HG02610 (cell line): ENCODE data around the gene PGPEP1.

Source experiments
- ATAC-seq: cut with Tn5 transposase; IDR thresholded peaks from one replicate; pipeline ENCODE4 v1.9.1; 2021; ENCODE audit warnings: mild to moderate bottlenecking, moderate library complexity; ENCODE audit not compliant: unreplicated experiment

PGPEP1 gene

DNA sequence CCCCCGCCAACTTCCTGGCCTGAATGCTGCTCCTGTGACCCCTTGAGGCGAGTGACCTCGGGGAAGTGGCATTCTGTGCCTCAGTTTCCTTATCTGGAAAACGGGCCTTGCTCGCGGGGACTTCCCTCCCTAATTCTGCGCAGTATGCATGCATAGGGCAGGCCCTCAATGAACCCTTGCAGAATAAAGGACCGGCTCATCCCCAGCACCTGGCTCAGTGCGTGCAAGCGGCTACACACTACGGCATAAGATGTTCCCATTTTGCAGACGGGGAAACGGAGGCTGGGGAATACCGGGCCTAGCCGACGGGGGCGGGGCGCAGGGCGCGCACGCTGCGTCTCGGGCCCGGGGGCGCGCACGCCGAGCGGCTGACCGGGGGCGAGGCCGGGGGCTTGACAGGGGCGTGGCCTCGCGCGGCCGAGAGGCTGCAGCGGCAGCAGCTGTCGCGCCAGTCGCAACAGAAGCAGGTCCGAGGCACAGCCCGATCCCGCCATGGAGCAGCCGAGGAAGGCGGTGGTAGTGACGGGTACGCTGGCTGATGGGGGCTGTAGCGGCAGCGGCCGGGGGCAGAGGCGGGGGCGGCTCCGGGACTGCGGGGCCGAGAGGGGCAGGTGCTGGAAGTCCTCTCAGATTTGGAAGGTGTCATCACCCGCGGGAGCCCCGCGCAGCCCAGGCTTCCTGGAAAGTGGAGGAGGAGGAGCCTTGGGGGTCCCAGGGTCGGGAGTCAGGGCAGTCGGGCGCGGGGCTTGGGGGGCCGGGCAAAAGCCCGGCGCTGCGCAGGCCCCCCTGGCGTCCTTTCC lies at the start of gene PGPEP1:
Gene PGPEP1 (plus strand): TSS at position 409 of the 800 bp plus-strand sequence. CDS start 84 bp downstream, at position 493.
- peak; percentile 43 for ATAC-seq

GRCh38 chr19:18291019-18291524 lies 49.3 kb upstream of the PGPEP1 start:
- no peak for ATAC-seq

DNA sequence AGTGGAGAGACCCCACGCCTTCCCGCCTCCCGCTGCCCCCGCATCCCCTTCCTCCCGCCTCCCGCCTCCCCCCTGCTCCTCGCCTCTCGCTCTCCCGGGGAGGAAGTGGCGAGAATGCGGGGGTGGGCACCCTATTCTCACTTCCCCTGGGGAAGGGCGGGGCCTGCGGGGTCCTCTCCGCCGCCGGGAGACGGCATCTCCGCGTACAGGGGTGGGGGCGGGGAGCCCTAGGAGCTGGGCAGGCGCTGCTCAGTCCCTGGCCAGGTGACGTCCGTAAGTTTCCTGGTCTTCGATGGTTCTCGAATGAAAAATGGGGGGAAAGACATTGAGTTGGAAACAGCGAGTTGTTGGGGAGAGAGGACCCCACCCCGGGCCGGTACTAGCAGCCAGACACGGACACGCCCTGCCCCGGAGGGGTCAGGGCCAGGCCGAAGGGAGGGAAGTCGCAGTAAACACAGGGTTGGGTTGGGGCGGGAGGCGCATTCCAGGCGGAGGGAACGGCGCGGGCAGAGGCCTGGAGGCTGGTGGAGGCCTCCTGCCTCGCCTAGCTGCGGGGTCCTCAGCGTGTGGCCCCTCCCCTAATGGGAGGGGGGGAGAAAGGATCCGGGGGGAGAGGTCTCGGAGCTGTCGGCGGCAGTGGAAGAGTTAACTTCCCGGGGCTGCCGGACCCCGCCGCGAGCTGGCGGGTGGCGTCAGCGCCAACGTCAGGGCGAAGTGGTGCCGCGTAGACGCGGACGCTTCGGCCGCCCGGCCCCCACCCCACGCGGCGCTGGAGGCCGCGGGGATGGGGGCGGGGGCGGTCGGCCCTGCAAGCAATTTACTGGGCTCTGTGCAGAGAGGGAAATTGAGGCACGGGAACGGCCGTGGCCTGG lies 48.6 kb upstream of the PGPEP1 start:
- peak; percentile 34 for ATAC-seq

GRCh38 chr19:18292462-18292809 lies 48.0 kb upstream of the PGPEP1 start:
- ATAC-seq = no peak

GRCh38 chr19:18292810-18293641 lies 47.4 kb upstream of the PGPEP1 start:
- no peak for ATAC-seq

DNA sequence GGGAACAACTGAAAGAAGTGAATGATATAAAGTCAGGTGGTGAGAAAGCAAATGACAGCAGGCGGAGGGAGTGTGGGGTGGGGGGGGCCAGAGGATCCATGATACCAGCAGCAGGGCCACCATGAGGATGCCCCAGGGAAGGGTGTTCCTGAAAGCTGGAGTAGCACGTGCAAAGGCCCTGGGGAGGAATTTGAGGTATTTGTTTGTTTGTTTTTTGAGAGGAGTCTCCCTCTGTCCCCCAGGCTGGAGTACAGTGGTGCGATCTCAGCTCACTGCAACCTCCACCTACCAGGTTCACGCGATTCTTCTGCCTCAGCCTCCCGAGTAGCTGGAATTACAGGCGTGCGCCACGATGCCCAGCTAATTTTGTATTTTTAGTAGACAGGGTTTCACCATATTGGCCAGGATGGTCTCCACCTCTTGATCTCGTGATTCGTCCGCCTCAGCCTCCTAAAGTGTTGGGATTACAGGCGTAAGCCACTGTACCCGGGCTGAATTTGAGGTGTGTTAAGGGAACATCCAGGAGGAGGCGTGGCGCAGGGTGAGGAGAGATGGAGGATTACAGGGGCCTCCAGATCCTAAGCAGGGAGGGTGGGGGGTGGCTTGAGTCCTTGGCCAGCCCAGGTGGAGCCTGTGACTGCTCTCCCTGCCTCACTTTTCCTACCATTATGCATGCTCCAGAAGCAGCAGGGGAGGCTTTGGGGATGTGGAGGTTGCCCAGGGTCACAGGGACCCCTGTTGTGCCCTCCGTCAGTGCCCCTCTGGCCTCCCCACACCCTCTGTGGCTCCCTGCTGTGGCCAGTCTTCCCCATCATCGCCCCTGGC lies 46.5 kb upstream of the PGPEP1 start:
- ATAC-seq = no peak

- no peak for ATAC-seq
Observed at GRCh38 chr19:18294467-18294864, 45.9 kb upstream of the PGPEP1 start.

- no peak for ATAC-seq
Observed at GRCh38 chr19:18295034-18295451, 45.4 kb upstream of the PGPEP1 start.

GRCh38 chr19:18297308-18297707 lies 43.1 kb upstream of the PGPEP1 start:
- ATAC-seq = no peak

GRCh38 chr19:18298601-18299000 lies 41.8 kb upstream of the PGPEP1 start:
- no peak for ATAC-seq

DNA sequence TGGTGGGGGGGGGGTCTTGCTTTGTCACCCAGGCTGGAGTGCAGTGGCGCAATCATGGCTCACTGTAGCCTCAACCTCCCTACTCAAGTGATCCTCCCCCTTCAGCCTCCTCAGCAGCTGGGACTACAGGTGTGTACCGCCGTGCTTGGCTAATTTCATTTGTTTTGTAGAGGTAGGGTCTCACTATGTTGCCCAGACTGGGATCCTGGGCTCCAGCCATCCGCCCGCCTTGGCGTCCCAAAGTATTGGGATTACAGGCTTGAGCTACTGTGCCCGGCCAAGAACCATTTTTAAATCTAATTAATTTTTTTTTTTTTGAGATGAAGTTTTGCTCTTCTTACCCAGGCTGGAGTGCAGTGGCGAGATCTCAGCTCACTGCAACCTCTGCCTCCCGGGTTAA lies 40.7 kb upstream of the PGPEP1 start:
- no peak for ATAC-seq

DNA sequence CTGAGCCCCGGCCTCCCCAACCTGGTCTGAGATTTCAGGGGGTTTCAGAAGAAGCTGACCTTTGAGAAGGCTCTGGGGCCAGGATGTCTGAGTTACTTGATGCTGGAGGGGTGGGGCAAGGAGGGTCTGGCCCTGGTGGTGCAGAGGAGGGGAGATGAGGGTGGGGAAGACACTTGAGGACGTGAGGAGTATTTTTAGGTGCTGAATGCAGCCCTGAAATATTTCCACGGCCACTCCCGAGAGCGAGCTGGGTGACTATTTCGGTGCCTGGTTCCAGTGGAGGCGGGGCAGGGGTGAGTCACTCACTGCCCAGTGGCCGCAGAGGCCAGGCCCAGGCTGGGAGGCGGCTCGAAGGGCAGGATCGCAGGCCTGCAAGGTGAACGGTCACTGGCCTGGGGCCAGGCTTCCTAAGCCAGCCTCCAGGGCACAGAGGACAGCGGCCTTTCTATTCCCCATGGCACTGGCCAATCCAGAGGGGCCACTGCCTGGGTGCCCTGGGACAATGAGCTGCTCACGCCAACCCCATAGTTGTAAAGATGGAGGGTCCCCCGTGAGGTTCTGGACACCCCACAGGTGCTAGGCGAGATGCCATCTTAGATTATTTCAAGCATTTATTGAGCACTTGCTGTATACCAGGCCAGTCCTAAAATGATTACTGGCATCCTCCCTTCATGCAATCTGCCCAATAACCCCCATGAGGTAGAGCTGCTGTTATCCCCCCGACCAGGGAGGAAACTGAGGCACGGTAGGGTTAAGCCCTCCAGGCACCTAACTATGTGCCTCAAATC lies 39.3 kb upstream of the PGPEP1 start:
- no peak for ATAC-seq

GRCh38 chr19:18301718-18302111 lies 38.7 kb upstream of the PGPEP1 start:
- no peak for ATAC-seq

- no peak for ATAC-seq
Observed at GRCh38 chr19:18304208-18304457, 36.3 kb upstream of the PGPEP1 start.

DNA sequence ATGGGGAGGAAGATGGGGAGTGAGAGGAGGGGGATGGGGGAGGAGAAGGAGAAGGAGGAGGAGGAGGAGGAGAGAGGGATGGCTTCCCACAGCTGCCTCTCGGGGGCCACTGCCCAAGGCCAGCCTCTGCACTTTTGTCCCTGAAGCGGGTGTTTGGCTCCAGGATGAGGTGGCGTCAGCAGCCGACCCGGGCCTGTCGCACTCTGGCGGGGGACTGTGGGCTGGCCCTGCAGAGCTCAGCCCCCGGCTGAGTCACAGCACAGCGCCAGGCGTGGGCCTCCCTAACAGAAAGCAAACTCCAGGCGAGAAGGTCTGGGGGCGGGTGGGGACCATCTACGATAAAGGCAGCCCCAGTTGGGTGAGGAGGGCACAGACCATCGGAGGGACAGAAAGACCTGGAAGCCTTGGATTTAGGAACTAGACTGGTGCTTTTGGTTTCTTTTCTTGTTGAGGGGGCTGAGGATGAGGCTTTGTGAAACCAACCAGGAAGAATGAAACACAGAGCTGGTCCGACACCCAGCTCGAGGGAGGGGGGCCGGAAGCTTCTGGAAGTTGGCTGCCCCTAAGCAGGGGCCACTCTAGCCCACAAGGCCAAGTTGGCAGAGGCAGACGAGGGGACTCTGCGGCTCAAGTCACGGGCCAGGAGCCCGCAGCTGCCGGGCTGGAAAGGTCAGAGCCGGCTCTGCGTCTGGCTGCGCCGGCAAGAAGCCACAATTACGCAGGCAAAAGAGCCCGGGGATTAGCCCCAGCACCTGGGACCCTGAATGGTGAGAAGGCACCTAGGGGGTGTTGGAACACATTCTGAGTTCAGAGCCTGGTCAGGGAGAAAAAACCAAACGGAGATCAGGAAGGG lies 35.7 kb upstream of the PGPEP1 start:
- ATAC-seq = peak; percentile 50

DNA sequence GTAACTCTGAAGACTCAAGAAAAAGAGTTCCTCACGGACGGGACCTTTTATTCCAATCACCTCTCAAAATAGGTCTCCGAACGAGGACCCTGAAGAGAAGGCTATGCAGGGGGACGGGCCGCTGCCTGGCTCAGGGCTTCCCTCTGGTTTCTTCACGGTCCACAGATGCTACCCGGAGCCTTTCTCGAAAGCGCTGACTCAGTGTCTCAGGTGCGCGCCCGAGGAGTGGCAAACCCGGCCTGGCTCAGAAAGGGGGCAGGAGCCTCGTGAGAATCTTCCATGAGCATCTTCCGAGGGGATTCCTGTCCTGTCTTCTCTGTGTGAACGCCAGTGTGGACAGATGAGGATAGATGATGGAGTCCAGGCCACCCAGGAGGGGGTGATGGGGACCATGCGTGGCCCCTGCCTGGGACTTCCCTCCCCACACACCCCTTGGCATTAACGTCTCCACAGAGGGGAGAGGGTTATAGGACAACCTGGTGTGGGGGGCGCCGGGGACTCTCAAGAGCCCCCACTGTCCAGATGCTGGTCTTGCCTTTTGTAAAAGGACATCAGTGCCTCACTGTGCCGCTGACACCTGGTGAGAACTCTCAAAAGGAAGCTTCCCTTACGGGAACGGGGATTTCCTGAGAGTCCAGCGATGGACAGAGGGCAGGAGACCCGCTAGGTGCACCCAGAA lies 34.0 kb upstream of the PGPEP1 start:
- ATAC-seq = no peak

DNA sequence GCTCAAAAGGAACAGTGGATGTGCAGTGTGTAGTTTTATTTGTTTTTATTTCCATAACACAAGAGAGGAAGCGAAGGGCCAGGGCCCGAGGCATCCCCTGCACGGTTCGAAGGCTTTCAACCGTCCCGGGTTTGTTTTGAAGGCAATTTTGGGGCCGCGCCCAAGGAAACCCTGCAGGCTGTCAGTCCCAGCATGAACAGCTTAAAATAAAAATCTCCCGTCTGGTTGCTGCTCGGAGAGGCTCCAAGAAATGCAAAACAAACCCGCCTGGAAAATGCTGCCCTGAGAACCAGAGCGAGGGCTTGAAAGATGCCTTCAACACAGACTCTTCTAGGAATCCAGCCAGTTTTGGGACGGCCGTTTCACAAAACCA lies 33.5 kb upstream of the PGPEP1 start:
- no peak for ATAC-seq

GRCh38 chr19:18307271-18307681 lies 33.1 kb upstream of the PGPEP1 start:
- no peak for ATAC-seq
